ENCODE results near the gene C5orf15. TPM values are rescaled to one million over a fixed set of nuclear protein-coding genes. Genes with fewer than 3 reads are reported as not detected.

Gene C5orf15
- total and polyA plus RNA-seq, 8 donors, result 2.9 to 77.8 (median 22.3) TPM

GRCh38 chr5:133926489-133927299 is 41.7 kb downstream of the C5orf15 start:
- peak; percentile 61 to 73 for DNase-seq
- Histone ChIP-seq H3K9me3 (no peaks in the 10 kb centered on the region), H3K4me1 (peaks cover 7 to 31% (median 12%) of the 10 kb centered on the region in 4 donors), H3K27me3 (no peaks in the 10 kb centered on the region), H3K4me3 (no peak overlapping the region), H3K27ac (peak overlapping the region in 3 of 5 donors; percentile 18 to 42 (median 28)), H3K36me3 (no peaks in the 10 kb centered on the region)
- TF ChIP-seq POLR2A (IDR thresholded peaks at IDR 0.05), result no peak
- no peak for TF ChIP-seq EP300 (IDR thresholded peaks at IDR 0.05)
- no peak for TF ChIP-seq CTCF (IDR thresholded peaks at IDR 0.05)
- TF ChIP-seq POLR2AphosphoS5 (IDR thresholded peaks at IDR 0.05), result no peak
- WGBS, 5 donors, result 45 to 67% (median 58%) methylated on average over 13 to 17 of the region's 17 CpGs
- intact Hi-C loops (cut with DNase I; ENCODE audit: low total_unique reads), result no loop called here

DNA sequence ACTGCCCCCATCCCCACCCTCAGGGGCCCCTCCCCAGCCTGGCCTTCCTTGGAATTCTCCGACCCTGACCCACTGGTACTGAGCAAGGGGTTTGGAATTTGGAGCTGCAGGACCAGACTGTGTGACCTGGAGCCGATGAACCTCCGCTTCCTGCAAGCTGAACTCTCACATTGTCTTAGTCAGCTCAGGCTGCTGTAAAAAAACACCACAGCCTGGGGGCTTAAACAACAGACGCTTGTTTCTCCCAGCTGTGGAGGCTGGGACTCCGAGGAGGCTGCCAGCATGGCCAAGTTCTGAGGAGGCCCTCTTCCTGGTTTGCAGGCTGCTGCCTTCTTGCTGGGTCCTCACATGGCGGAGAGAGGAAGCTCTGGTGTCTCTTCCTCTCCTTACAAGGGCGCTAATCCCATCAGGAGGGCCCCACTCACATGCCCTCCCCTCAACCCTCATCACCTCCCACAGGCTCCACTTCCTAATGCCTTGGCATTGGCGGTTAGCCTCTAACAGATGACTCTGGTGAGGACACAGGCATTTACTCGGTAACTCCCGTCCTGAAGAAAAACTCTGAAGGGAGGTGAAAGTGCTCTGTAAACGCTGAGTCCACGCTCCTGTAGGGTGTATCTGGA is 42.4 kb downstream of the C5orf15 start:
- Histone ChIP-seq H3K9me3 (no peaks in the 10 kb centered on the region), H3K27ac (peak overlapping the region in 1 of 5 donors; percentile 14), H3K36me3 (no peaks in the 10 kb centered on the region), H3K4me1 (peaks cover 7 to 31% (median 12%) of the 10 kb centered on the region in 4 donors), H3K4me3 (no peak overlapping the region), H3K27me3 (no peaks in the 10 kb centered on the region)
- intact Hi-C loops (cut with DNase I; ENCODE audit: low total_unique reads), result no loop called here
- TF ChIP-seq CTCF (IDR thresholded peaks at IDR 0.05), result no peak
- TF ChIP-seq POLR2AphosphoS5 (IDR thresholded peaks at IDR 0.05), result no peak
- TF ChIP-seq EP300 (IDR thresholded peaks at IDR 0.05), result no peak
- no peak for TF ChIP-seq POLR2A (IDR thresholded peaks at IDR 0.05)
- 88 to 92% (median 91%) methylated on average over 12 of the region's 12 CpGs for WGBS, 5 donors
- no peak for DNase-seq

- Histone ChIP-seq H3K36me3 (no peaks in the 10 kb centered on the region), H3K27ac (no peak overlapping the region), H3K4me1 (peaks cover 7 to 25% (median 12%) of the 10 kb centered on the region in 4 donors), H3K4me3 (no peak overlapping the region), H3K27me3 (no peaks in the 10 kb centered on the region), H3K9me3 (no peaks in the 10 kb centered on the region)
- intact Hi-C loops (cut with DNase I; ENCODE audit: low total_unique reads), result no loop called here
- DNase-seq, result no peak
- no peak for TF ChIP-seq POLR2A (IDR thresholded peaks at IDR 0.05)
- TF ChIP-seq EP300 (IDR thresholded peaks at IDR 0.05), result no peak
- 81 to 96% (median 91%) methylated on average over 3 of the region's 3 CpGs for WGBS, 5 donors
Observed at GRCh38 chr5:133925269-133925668, 43.2 kb downstream of the C5orf15 start.

DNA sequence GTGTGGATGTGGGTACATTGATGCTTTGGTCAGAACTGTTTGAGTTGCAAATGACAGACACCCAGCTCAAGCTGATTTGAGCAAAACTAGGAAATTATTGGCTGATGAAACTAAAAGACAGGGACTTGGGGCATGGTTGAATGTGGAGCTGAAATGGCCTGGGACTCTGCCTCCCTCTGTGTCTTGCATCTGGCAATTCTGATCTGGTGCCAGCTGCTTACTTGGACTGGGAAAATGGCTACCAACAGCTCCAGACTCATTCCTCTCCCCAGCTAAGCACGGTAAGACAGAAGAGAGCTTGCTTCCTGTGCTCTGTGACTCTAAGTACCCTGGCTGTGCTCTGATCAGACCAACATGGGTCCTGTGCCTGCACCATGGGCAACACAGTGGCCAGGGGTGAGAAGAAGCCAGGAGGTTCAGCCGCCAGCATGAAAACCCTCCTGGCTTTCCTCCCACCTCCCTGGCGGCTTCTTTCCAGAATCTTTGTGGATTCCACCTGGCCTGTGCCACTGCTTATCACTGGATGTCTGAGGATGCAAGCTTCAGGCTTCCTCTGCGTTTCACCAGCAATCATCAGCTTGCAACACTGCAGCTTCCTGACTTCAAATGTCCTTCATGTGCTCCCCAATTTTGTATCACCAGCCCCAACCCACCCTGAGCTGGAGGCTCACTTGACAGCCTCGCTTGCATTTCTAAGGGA is 44.1 kb downstream of the C5orf15 start:
- no peak for TF ChIP-seq EP300 (IDR thresholded peaks at IDR 0.05)
- TF ChIP-seq POLR2AphosphoS5 (IDR thresholded peaks at IDR 0.05), result no peak
- TF ChIP-seq POLR2A (IDR thresholded peaks at IDR 0.05), result no peak
- no peak for TF ChIP-seq CTCF (IDR thresholded peaks at IDR 0.05)
- Histone ChIP-seq H3K4me3 (no peak overlapping the region), H3K9me3 (no peaks in the 10 kb centered on the region), H3K27me3 (no peaks in the 10 kb centered on the region), H3K27ac (no peak overlapping the region), H3K4me1 (peaks cover 7 to 17% (median 12%) of the 10 kb centered on the region in 4 donors), H3K36me3 (no peaks in the 10 kb centered on the region)
- 65 to 78% (median 76%) methylated on average over 5 of the region's 5 CpGs for WGBS, 5 donors
- intact Hi-C loops (cut with DNase I; ENCODE audit: low total_unique reads), result no loop called here
- no peak for DNase-seq

Measured in stomach (tissue), 9 donors.